ENCODE results near the gene KLHL17. TPM values are rescaled to one million over a fixed set of nuclear protein-coding genes. Genes with fewer than 3 reads are reported as not detected.

KLHL17 gene
- total and polyA plus RNA-seq, 9 of the 15 experiments (the other 6 are each of a cell fraction or from before 2014, with no cell fraction given), result 0.14 to 84.8 (median 13.0) TPM

- peak in 1 of 3 experiments; percentile 76; a peak in 2 of 6 replicates for TF ChIP-seq ZBTB11 (CRISPR knock-in tag; IDR thresholded peaks at IDR 0.05)
- TF ChIP-seq BRF2 (IDR thresholded peaks at IDR 0.05; ENCODE audit: borderline replicate concordance, insufficient read depth, insufficient read length), result no peak
- TF ChIP-seq RAD51 (IDR thresholded peaks at IDR 0.05; ENCODE audit: borderline replicate concordance, low read depth), result peak; percentile 80
- TF ChIP-seq HLTF (IDR thresholded peaks at IDR 0.05), result peak; percentile 86; the same call in 1 of the 2 replicates
- no peak for TF ChIP-seq TFAM (CRISPR knock-in tag; conservative IDR thresholded peaks at IDR 0.05)
- TF ChIP-seq HOXB6 (CRISPR knock-in tag; IDR thresholded peaks at IDR 0.05; ENCODE audit: borderline replicate concordance), result peak; percentile 91; the same call in 1 of the 2 replicates
- peak; percentile 100 for TF ChIP-seq ATF3 (IDR thresholded peaks at IDR 0.05)
- peak; percentile 100 for TF ChIP-seq ATF3 (CRISPR knock-in tag; conservative IDR thresholded peaks at IDR 0.05)
- TF ChIP-seq SAP30 (IDR thresholded peaks at IDR 0.05; ENCODE audit: borderline replicate concordance, insufficient read depth, low read depth, low read length, poor library complexity, severe bottlenecking), result peak; percentile 50
- TF ChIP-seq ZNF197 (CRISPR knock-in tag; IDR thresholded peaks at IDR 0.05; ENCODE audit: low read depth), result 0 out of 2 replicates have a peak, but pooled peaks have one; percentile 54
- 0 out of 2 replicates have a peak, but pooled peaks have one; percentile 15 for TF ChIP-seq PHF21A (IDR thresholded peaks at IDR 0.05; ENCODE audit: borderline replicate concordance, low read depth)
- TF ChIP-seq ZNF644 (tag; IDR thresholded peaks at IDR 0.05; ENCODE audit: low read depth), result 0 out of 2 replicates have a peak, but pooled peaks have one; percentile 31
- no peak for TF ChIP-seq ZFP36 (IDR thresholded peaks at IDR 0.05; ENCODE audit: low read depth, low read length, partially characterized antibody)
- peak; percentile 97 for TF ChIP-seq U2AF1 (optimal IDR thresholded peaks at IDR 0.05; ENCODE audit: low read depth, low read length)
- TF ChIP-seq, protein P1, sequence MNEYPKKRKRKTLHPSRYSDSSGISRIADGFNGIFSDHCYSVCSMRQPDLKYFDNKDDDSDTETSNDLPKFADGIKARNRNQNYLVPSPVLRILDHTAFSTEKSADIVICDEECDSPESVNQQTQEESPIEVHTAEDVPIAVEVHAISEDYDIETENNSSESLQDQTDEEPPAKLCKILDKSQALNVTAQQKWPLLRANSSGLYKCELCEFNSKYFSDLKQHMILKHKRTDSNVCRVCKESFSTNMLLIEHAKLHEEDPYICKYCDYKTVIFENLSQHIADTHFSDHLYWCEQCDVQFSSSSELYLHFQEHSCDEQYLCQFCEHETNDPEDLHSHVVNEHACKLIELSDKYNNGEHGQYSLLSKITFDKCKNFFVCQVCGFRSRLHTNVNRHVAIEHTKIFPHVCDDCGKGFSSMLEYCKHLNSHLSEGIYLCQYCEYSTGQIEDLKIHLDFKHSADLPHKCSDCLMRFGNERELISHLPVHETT (CRISPR knock-in tag; conservative IDR thresholded peaks at IDR 0.05 in 1 of 2, IDR thresholded peaks at IDR 0.05 in 1 of 2), result peak in 1 of 2 experiments; percentile 43; a peak in 1 of 4 replicates
- no peak for TF ChIP-seq TSC22D4 (tag; IDR thresholded peaks at IDR 0.05)
- TF ChIP-seq FOSL1 (tag; conservative IDR thresholded peaks at IDR 0.05), result peak; percentile 92
Observed at GRCh38 chr1:1000357-1001056, 40.1 kb downstream of the KLHL17 start (continued).
